Endothelial cell (in vitro differentiated cells): ENCODE measurements around the gene PTPRN2. TPM values are rescaled to one million over a fixed set of nuclear protein-coding genes. Genes with fewer than 3 reads are reported as not detected.
"Not testable (repeated sequence)": the region's sequence is repeated elsewhere in the genome, so short reads cannot be mapped to it uniquely, and the experiment has no call there.

Experiments
- DNase-seq: peaks from one replicate; pipeline ENCODE4 v3.0.0; 2021; ENCODE audit warnings: low spot score
- H3K27ac Mint-ChIP-seq: one replicate; pipeline ENCODE4 v1.8.0; 2021; ENCODE audit warnings: mixed read lengths, inconsistent platforms; ENCODE audit not compliant: unreplicated experiment
- H3K27me3 Mint-ChIP-seq: one replicate; pipeline ENCODE4 v1.8.0; 2021; ENCODE audit warnings: mild to moderate bottlenecking, moderate library complexity, mixed read lengths, inconsistent platforms; ENCODE audit not compliant: unreplicated experiment
- H3K36me3 Mint-ChIP-seq: one replicate; pipeline ENCODE4 v1.8.0; 2021; ENCODE audit warnings: mild to moderate bottlenecking, low read depth, mixed read lengths, inconsistent platforms; ENCODE audit not compliant: unreplicated experiment
- H3K4me1 Mint-ChIP-seq: one replicate; pipeline ENCODE4 v1.8.0; 2021; ENCODE audit warnings: mild to moderate bottlenecking, mixed read lengths, inconsistent platforms; ENCODE audit not compliant: unreplicated experiment
- H3K4me3 Mint-ChIP-seq: one replicate; pipeline ENCODE4 v1.8.0; 2021; ENCODE audit warnings: mild to moderate bottlenecking, mixed read lengths, inconsistent platforms; ENCODE audit not compliant: unreplicated experiment
- H3K9me3 Mint-ChIP-seq: one replicate; pipeline ENCODE4 v1.8.0; 2021; ENCODE audit warnings: mixed read lengths, inconsistent platforms; ENCODE audit not compliant: unreplicated experiment
- total RNA-seq: library from RNA; stranded (reverse); fragmentation: NEBNext Ultra II Directional; extraction: Animal tissue kit (Norgen Biotek cat#: 25700); gene quantifications from one replicate; pipeline ENCODE4 v1.2.1, GENCODE V29; 2021; ENCODE audit not compliant: unreplicated experiment
- TF ChIP-seq, protein P1 (sequence below): fragments of 200-600 bp; sonication (generic); IDR thresholded peaks from one replicate; pipeline ENCODE4 v1.5.0; 2021; ENCODE audit warnings: antibody characterized with exemption; ENCODE audit not compliant: unreplicated experiment

The PTPRN2 gene
- total RNA-seq, 1 donor from 2014 or later: 0.18 TPM

DNA sequence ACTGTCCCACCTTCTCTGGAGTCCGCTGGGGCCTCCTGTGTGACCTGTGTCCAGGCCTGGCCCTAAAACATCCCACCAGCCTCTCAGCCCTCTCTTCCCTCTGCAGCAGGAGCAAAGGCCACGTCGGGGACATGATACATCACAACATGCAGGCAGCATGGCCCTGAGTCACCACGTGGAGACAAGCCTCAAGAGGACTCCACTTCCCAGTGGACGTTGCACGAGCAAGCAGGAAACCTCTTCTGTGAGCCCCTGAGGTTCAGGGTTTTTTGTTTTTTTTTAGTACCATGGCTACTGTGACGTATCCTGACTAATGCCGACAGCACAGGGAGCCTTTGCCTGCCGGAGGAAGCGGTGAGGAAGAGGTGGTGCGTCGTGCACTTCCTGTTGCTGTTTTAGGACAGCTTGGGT is 1084.9 kb downstream of the PTPRN2 start:
- TF ChIP-seq, protein P1, sequence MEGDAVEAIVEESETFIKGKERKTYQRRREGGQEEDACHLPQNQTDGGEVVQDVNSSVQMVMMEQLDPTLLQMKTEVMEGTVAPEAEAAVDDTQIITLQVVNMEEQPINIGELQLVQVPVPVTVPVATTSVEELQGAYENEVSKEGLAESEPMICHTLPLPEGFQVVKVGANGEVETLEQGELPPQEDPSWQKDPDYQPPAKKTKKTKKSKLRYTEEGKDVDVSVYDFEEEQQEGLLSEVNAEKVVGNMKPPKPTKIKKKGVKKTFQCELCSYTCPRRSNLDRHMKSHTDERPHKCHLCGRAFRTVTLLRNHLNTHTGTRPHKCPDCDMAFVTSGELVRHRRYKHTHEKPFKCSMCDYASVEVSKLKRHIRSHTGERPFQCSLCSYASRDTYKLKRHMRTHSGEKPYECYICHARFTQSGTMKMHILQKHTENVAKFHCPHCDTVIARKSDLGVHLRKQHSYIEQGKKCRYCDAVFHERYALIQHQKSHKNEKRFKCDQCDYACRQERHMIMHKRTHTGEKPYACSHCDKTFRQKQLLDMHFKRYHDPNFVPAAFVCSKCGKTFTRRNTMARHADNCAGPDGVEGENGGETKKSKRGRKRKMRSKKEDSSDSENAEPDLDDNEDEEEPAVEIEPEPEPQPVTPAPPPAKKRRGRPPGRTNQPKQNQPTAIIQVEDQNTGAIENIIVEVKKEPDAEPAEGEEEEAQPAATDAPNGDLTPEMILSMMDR: no peak
- H3K36me3 Mint-ChIP-seq: peaks cover 36% of the 10 kb centered on the region
- peaks cover 64% of the 10 kb centered on the region for H3K9me3 Mint-ChIP-seq
- no peak overlapping the region for H3K27ac Mint-ChIP-seq
- no peak for DNase-seq
- no peak overlapping the region for H3K4me3 Mint-ChIP-seq
- H3K4me1 Mint-ChIP-seq: no peaks in the 10 kb centered on the region
- peaks cover 13% of the 10 kb centered on the region for H3K27me3 Mint-ChIP-seq

DNA sequence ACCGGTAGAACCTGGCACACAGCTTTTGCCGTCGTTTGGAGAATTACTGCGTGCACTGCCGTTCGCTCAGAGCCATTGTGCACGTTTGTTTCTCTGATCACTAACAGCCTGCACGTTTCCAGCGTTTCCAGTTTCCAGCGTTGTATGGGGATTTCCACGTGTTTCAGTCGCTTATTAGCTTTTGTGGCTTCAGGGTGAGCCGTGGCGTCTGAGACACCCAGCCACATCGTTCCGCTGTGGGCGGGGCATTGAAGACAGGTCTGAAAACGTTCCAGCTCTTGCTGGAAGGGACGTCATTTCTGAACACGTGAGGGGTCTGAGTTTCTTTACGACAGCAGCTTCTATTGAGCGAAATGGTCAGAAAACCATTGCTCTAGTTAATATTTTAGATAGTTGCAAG is 1086.0 kb downstream of the PTPRN2 start:
- Mint-ChIP-seq H3K4me3 (no peak overlapping the region), H3K9me3 (peaks cover 59% of the 10 kb centered on the region), H3K36me3 (peaks cover 28% of the 10 kb centered on the region), H3K27me3 (peaks cover 15% of the 10 kb centered on the region), H3K4me1 (no peaks in the 10 kb centered on the region), H3K27ac (no peak overlapping the region)
- TF ChIP-seq, protein P1: no peak
- no peak for DNase-seq

DNA sequence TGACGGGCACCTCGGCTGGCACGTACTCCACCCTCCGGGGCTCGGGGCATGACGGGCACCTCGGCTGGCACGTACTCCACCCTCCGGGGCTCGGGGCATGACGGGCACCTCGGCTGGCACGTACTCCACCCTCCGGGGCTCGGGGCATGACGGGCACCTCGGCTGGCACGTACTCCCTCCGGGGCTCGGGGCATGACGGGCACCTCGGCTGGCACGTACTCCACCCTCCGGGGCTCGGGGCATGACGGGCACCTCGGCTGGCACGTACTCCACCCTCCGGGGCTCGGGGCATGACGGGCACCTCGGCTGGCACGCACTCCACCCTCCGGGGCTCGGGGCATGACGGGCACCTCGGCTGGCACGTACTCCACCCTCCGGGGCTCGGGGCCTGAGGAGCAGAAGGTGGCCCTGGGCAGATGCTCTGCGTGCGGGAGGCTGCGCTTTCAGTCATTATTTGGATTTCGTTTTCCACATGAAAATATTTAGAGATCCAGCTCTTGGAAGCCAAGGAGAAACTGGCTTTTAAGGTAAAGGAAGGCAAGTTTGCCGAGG is 1086.6 kb downstream of the PTPRN2 start:
- DNase-seq: not testable (repeated sequence)
- H3K9me3 Mint-ChIP-seq: peaks cover 57% of the 10 kb centered on the region

DNA sequence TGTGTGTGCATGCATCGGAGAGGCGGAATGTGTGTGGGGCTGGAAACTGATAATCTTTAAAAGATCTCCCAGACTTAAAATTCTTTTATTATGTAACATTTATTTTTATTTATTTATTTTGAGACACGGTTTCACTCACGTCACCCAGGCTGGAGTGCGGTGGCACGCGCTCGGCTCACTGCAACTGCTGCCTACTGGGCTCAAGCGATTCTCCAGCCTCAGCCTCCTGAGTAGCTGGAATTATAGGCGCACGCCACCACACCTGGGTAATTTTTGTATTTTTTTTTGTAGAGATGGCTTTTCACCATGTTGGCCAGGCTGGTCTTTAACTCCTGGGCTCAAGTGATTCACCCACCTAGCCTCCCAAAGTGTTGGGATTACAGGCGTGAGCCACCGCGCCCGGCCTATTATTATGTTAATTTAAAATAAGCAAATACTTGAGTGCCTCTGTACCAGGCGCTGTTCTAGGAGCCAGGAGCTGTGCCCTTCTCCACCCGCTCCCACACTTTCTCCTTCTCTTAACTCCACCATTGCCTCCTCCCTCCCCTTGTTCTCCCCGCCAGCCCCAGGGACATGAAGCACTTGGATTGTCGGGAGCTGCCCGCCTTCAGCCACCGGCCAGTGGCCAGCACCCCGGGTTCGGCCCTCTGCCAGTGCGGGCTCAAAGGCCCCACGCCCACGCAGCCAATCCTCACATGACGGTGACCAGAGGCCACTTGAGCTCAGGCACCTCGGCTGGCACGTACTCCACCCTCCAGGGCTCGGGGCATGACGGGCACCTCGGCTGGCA is 1087.3 kb downstream of the PTPRN2 start:
- H3K27me3 Mint-ChIP-seq: peaks cover 15% of the 10 kb centered on the region
- peaks cover 27% of the 10 kb centered on the region for H3K36me3 Mint-ChIP-seq
- H3K4me1 Mint-ChIP-seq: no peaks in the 10 kb centered on the region
- no peak for DNase-seq
- H3K4me3 Mint-ChIP-seq: peak overlapping the region; percentile 84
- peaks cover 58% of the 10 kb centered on the region for H3K9me3 Mint-ChIP-seq
- TF ChIP-seq, protein P1: no peak
- no peak overlapping the region for H3K27ac Mint-ChIP-seq

More for the DNA sequence above, 1086.6 kb downstream of the PTPRN2 start:
- Mint-ChIP-seq H3K36me3 (peaks cover 27% of the 10 kb centered on the region), H3K27me3 (peaks cover 15% of the 10 kb centered on the region)
- not testable (repeated sequence) for H3K27ac Mint-ChIP-seq, H3K4me1 Mint-ChIP-seq, H3K4me3 Mint-ChIP-seq

DNA sequence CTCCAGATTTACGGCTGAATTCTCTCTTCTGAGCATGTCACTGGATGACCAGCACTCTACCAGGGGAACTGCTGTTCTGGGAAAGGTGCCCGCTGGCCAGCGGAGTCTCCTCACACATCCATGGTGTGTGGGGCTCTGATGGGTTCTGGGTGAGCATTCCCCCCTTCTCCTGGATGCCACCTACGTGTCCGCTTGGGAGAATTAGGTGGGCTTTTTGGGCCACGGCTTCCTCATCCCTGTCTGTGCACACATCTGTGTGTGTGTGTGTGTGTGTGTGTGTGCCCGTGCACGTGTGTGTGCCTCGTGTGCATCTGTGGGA is 1087.8 kb downstream of the PTPRN2 start:
- Mint-ChIP-seq H3K4me1 (no peaks in the 10 kb centered on the region), H3K36me3 (peaks cover 27% of the 10 kb centered on the region), H3K27ac (no peak overlapping the region), H3K27me3 (peaks cover 20% of the 10 kb centered on the region), H3K9me3 (peaks cover 59% of the 10 kb centered on the region), H3K4me3 (peak overlapping the region; percentile 84)
- no peak for DNase-seq
- TF ChIP-seq, protein P1: no peak
